ENCODE measurements around the gene EFNA2.

Gene EFNA2

DNA sequence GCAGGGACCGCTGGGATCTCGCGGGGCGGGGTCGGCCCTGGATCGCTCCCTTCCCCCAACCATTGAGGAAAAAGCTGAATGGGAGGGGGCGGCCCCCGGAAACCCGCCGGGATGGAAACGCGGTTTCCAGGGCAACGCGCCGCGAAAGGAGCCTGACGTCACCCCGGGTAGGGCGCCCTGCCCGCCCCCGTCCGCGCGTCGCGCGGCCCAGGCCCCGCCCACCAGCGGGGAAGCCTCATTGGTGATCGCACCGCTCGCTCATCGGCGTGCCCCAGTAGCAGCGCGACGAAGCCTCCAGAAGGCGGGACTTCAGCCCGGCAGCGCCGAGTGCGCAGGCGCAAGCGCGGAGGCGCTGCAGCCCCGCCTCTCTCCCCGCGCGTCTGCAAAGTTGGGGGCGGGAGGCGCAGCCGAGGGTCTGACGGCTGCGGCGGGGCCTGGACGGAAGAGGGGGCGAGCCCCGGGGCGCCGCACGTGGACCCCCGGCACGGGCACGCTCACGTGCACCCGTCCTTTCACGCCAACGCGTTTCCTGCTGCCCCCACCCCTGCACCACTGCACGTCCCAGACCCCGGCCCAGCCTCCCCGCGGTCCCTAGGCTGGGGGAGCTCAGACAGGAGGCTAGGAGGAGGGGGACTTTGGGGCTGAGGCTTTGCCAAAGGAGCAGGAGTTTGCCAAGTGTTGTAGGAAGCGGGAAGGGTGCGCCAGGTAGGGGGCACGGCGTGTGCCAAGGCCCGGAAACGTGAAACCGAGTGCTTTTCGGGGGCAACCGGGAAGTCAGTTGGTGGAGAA is 24.7 kb upstream of the EFNA2 start:
- DNase-seq = peak; percentile 97

DNA sequence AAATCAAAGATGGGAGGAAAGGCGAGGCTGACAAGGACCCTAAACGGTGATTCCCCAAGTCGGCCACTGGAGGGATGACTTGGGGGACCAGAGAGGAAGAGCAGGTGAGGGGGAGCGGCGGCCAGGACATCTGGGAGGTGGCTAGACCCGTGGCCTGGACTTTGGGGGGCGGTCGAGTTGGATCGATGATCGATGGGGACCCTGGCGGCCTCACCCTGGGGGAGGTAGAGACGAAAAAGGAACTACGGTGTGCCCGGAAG is 24.2 kb upstream of the EFNA2 start:
- no peak for DNase-seq

DNA sequence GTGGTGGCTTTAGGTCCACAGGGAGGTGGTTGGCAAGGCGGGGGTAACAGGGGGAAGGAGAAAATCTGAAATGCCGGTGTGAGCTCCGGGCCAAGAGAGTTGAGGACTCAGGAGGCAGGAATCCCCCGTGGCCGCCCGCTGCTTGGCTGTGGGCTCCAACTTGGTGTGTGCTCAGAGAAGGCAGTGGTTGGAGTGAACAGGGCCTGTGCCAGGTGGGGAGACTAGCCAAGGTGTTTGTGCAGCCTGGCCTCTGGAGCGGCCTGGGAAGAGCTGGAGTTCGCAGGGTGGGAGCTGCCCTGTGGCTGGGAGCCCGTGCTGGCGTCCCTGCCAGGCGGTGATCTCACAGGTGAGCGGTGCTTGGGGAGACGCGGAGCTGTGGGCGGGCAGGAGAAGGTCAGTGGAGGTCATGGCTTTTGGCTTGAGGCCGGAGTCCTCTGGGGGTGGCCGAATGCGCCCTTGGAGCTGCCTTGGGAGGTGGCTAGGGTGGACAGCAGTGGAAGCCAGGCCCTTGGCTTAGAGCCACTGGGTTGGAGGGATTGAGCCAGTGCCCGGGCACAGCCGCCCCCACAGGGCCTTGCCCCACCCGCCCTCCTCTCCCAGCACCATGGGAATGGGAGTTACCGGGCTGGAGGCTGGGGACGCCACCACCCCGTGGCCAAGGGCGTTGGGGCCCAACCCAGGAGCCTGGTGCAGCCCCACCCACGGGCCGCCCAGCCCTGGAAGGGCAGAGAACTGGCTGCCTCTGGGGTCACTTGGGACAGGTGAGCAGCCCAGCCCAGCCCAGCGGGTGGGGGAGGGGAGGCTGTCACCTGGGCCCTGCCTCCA is 23.7 kb upstream of the EFNA2 start:
- no peak for DNase-seq

DNA sequence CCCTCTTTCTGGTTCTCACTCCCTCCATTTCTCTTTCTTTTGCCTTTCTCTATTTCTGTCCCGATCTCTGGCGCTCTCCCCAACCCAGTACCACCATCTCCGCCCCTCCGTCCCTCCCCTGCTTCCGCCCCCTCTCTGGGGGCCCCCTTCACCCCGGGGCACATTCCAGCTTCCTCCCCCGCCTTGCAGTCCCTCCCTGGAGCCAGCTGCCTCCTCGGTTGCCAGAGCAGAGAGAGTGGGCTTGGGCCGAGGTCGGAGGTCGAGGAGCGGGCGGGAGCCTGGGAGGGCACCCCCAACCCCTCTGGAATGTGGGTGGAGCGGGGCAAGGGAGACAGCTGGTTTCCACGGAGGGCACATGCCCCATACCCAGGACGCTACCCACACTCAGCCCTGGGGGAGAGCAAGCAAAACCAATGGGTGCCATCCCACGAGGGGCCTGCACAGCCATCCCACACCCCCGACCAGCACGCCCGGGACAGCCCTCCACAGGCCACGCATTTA is 23.0 kb upstream of the EFNA2 start:
- DNase-seq = no peak

DNA sequence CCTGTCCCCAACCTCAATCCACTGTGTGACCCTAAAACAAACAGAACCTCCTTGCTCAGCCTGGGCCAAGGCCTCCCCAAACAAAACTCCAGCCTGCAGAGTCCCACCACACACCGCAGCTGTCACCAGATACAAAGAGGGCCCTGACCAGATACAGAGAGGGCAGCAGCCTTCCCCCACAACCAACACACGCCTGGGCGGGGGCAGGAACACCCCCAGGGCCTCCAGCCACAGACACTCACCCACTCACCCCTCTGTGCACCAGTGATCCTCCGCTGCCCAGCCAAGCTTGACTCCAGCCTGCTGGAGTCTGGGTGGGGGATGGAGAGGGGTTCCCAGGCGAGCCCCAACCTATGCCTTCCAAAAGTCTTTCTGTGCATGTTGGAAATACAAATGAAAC is 22.5 kb upstream of the EFNA2 start:
- DNase-seq = no peak

DNA sequence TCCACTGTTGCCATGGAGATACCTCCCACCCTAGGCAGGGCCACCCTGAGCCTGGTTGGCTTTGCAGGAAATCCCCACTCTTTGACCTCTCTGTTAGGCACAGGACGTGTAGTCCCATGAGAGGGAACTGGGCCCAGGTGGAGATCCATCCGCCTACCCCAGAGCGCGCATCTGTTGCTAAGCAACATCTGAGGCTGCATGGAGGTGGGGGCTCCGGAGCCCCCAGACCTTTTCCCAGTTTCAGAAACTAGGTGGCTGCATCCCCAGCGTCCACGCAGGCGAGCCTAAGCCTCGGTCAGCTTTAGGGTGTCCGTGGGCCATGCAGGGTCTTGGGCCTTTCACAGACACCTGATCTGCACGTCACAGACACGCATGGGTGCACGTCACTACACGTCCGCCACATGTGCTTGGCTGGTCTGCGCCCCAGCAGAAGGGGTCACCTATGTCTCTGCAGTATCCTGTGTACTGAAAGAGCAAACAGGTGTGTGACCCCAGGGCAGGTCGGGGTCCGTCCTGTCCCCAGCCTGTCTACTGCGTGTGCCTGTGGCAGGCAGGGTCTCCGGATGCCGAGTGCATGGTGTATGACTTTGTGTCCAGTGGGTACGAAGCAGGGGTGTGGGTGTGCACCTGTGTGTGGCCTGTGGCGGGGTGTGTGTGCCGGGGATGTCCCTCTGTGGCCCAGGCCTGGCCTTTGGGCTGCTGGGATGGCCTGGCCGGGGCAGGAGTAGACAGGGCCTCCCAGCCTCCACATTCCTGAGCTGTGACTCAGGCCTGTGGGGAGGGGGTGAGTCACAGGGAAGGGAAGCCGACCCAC is 20.7 kb upstream of the EFNA2 start:
- DNase-seq = no peak

DNA sequence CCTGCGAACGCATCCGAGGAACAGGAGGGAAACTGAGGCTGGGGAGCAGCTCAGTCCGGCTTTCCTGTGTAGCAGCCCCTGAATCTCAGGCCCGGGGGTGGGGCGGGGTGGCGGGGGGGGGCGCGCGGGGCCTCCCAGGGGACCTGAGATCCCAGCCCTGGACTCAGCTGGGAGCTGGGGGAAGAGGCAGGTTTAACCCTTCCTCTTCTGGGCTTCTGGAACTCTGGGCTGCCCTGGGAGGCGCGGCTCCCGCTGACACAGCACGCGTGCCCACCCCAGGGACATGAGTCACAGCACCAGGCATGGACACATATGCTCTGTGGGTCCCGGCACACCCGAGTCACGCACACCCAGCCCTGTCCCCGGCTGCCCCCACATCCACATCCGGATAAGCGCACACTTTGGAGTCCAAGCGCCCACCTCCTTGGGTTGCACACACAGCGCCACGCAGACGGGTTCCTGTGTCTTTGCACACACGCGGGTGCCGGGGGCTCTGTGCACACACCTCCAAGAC is 20.0 kb upstream of the EFNA2 start:
- no peak for DNase-seq

DNA sequence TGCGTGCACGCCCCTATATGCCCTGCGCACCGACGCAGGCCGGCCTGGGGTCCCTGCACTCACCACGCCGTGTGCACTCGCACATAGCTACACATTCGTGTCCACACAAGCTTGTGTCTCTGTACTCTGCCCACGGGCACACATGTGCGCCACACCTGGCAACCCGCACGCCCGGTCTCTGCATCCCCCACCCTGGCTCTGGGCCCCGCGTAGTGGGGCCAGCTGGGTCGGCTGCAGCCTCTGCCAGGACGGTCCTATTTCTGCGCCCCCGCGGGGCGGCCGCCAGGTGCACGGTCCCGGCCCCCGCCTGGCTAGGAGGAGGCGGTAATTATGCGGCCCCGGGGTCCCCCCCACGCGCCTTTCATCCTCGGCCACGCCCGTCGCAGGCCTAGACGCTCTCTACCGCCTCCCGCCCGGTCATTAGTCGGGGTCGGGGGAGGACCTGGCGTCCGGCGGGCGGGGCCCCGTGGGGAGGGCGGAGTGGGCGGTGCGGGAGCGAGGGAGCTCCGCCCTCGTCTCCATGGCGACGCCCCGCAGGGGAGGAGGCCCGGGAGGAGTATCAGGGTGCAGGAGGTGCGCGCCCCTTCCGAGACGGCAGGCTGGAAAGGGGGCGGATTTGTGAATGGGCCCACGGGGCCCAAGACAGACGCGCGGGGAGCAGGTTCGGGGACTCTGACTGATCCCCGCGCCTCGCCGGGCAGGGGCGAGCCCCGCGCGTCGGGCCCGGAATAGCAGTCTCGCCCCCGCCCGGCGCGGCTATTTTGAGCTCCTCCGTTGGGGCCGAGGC is 19.4 kb upstream of the EFNA2 start:
- no peak for DNase-seq

DNA sequence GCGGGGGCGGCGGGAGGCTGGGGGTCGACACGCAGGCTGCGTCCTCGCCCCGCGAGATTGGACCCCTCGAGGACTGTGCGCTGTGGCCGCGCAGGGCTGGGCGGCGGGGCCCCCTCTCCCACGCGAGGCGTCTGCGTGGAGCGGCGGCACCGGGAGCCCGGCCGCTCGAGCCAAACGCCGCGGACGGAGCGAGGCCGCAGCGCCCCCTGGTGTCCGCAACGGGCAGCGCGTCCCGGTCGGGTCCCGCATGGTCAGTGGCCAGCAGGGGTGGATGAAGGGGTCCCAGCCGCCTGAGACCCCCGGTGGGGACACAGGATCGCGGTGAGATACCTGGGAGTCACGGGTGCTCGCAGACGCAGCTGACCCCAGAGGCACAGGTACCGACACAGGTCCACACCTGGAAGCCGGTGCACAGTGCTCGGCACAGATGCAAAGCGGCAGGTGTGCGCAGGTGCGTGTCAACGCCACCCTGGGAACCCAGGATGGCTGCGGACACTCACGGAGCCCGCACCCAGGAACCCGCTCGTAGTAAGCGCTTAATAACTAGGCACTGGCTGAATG is 18.7 kb upstream of the EFNA2 start:
- DNase-seq = no peak

DNA sequence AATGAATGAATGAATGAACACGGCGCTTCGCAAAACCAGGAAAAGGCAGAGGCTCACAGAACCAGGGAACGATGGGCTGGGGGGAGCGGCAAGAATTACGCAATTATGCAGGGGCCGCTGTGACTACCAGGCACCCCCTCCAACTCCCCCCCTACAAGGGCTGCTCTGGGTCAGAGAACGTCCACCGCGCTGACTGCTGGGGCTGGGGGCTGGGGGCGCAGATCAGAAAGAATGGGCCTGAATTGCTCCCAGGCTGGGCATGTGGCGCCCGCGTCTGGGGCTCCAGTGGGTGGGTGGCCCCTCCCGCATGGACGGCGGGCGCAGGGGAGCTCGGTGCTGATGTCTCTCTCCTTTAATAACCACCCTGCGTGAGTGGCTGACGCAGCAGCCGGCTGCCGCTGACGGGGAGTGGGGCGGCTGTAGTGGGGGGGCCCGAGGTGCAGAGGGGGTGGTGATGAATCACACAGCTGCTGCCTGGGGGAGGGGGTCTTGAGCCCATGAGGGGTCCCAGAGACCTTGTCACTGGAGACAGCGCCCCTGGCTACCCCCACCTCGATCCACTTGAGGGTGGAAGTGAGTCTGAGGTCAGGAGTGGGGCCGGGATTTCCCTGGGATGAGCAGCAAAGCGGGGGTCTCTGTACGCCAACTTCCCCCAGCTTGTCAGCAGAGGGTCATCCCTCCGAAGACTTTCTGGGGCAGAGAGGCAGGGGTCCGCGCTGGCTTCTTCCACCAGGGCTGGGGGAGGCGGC is 18.0 kb upstream of the EFNA2 start:
- no peak for DNase-seq

DNA sequence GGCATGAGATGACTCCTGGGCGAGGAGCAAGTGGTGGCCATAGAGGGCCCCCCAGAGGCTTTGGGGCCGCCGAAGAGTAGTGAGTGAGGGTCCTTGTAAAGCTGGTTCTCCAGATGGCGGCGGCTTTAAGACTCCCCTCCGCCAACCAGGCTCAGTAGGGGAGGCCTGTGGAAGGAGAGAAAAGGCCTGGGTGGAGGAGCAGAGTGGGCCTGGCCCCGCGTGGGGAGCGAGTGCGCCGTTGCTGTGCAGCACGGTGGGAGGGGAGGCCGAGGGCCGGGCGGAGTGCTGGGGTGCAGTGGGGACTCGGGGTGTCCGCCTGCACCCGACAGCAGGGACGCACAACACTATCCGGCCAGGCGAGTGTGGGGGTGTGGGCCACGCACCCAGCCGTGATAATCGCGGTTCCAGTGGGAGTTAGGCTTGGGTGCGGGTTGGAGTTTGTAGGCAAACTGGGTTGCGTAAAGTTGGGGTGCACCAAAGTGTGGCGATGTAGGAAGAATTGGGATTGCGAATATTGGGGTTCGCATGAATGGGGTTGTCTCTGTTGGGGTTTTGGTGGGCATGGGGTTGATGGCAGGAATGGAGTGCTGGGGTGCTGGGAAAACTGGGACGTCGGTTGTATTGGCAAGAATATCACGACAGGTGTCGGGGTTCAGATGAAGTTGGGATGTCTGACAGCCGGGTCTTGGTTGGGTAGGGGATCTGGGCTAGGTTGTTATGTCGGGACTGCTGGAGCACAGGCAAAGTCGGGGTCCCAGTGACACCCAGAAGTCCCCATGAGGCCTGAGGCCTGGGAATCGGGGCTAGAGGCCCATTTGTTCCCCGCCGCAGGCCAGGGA is 17.2 kb upstream of the EFNA2 start:
- no peak for DNase-seq

DNA sequence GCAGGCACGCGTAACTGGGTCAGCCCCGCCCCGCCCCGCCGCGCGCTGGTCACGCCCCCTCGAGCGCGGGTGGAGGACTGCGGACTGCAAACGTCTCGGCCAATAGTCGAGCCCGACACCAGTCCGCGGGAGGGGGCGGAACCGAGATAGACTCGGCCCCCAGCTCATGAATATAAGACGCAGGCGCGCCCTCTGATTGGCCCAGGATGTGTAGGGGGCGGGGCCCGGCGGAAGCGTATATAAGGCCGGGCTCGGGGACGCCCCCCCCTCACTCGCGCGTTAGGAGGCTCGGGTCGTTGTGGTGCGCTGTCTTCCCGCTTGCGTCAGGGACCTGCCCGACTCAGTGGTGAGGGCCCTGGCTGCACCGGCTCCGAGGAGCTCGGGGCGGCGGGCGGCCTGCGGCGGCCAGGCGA is 16.6 kb upstream of the EFNA2 start, which contains the start of gene CIRBP:
Gene CIRBP (plus strand): TSS at position 268 of the 413 bp plus-strand sequence. CDS start 1,602 bp downstream, outside the sequence.
- peak; percentile 99 for DNase-seq

DNA sequence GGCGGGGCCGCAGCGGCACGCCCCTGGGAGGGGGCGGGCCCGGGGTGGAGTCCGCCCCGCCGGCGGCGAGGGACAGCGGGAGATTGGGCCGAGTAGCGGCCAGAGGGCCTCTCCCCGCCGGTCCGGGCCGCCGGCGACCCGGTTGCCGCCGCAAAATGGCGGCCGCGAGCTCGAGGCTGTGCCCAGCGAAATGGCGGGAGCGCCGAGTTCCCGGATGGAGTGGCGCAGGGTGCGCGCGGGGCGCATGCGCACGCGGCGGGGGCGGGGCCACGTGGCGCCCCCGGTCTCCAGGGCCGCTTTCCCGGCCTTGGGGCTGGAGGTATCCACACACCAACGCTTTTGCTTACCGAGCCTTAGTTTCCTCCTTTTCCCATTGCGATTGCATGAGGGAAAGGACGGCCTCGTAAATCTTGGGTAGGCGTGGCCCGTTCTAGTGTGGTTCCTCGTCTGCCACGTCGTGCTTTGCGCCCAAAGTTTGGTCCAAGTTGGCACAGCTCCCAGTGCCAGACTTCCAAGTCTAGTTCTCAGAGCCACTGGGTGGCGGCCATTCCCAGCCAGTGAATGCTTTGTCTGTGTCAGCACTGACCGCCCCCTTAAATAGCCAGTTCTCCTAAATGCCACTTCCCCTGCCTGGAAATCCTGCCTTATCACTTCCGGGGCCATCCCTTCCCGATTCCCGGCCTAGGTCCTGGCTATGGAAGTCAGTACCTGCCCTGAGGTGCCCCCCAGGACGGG is 16.0 kb upstream of the EFNA2 start:
- DNase-seq = peak; percentile 88

DNA sequence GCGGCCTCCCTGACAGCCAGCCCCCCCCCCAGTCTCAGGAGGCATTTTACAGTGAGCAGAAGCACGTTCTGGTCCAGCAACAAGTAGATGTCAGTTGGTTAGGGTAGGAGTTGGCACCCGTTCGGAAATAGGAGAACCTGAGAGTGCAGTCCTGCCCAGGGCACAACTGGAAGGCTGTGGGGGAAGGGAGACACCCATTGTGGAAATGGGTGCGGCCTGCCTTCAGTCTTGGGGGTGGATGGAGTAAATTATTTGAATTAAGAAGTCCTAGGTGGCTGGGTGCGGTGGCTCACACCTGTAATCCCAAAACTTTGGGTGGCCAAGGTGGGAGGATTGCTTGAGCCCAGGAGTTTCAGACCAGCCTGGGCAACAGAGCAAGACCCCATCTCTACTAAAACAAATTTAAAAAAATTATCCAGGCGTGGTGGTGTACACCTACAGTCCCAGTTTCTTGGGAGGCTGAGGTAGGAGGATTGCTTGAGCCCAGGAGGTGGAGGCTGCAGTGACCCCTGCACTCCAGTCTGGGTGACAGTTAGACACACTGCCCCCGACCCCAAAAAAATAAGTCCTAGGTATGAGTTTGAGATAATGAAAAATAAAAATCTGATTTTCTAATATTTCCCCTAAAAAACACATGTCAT is 15.3 kb upstream of the EFNA2 start:
- no peak for DNase-seq

DNA sequence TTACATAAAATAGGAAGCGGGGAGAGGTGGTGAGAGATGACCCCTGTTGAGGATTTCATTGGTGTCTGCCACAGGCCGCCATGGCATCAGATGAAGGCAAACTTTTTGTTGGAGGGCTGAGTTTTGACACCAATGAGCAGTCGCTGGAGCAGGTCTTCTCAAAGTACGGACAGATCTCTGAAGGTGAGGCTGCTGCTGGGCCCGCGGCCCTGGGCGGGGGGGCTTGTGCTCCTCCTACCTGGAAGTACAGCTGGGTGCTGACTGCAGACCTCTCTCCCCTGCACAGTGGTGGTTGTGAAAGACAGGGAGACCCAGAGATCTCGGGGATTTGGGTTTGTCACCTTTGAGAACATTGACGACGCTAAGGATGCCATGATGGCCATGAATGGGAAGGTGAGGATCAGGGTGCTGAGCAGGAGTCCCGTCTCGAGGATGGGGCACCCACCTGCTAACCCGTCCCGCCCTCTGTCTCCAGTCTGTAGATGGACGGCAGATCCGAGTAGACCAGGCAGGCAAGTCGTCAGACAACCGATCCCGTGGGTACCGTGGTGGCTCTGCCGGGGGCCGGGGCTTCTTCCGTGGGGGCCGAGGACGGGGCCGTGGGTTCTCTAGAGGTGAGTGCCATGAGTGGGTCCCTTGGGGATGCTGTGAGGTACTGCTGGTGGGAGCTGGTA is 14.7 kb upstream of the EFNA2 start:
- DNase-seq = no peak

DNA sequence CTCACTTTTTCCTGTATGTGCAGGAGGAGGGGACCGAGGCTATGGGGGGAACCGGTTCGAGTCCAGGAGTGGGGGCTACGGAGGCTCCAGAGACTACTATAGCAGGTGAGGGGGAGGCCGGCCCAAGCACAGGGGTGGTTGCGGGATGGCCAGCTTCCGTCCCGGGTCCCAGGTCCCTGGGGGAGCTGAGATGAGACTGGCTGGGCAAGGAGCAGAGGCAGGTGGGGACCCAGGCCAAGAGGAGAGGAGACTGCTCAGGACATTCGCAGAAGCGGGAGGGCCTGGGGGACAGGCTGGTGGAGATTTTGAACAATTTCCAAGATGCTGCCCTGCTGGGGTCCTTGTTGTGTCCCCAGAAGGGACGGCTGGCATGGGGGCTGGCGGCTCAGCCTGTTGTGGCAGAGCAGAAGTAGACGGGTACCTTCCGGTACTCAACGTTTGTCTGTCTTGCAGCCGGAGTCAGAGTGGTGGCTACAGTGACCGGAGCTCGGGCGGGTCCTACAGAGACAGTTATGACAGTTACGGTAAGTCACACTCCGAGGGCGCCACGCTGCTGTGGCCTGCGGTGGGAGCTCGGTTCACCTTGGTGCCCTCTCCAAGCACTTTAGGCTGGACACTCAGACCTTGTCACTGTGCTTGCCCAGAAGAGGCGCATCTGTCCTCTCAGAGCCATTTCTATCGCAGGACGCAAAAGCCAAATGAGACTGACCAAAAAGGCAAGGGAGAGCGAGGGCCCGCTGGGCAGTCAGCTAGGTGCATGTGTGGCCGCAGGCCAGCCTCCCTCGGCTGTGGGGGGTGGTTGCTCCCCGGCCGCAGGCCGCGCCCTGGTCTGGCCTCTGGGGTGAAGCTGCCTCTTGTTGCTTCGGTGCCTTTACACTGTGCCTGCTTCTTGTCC is 13.9 kb upstream of the EFNA2 start:
- DNase-seq = no peak

Measured in NCI-H2171 (cell line).